22Rv1 (cell line): ENCODE measurements around the gene PCSK5.

Experiments
- ZFX ChIP-seq: fragments of 450-650 bp; IDR thresholded peaks from 2 replicates; pipeline ENCODE4 v1.6.1; 2017; ENCODE audit warnings: antibody characterized with exemption, borderline replicate concordance
- TF ChIP-seq, protein P1 (sequence below): fragments of 450-650 bp; IDR thresholded peaks from 2 replicates; pipeline ENCODE4 v1.5.1; 2017; ENCODE audit warnings: mild to moderate bottlenecking

DNA sequence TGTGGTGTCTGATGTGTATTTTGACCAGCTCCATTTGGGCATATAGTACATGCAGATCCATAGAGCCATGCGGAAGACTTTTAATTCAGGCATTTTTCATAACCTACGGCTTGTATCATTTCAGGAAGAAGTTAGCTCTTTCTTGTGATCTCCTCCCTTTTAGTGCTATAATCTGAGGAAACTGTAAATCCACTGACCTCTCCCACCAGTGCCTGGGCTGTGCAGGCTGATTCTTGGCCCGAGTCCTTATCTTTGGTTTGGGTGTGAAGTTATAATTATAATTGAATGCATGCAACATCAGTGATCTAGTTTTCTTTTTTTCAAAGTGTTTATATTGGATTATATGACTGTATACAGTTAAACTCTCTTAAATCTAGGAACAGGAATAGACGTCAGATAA, 247.9 kb downstream of the PCSK5 start:
- TF ChIP-seq, protein P1, sequence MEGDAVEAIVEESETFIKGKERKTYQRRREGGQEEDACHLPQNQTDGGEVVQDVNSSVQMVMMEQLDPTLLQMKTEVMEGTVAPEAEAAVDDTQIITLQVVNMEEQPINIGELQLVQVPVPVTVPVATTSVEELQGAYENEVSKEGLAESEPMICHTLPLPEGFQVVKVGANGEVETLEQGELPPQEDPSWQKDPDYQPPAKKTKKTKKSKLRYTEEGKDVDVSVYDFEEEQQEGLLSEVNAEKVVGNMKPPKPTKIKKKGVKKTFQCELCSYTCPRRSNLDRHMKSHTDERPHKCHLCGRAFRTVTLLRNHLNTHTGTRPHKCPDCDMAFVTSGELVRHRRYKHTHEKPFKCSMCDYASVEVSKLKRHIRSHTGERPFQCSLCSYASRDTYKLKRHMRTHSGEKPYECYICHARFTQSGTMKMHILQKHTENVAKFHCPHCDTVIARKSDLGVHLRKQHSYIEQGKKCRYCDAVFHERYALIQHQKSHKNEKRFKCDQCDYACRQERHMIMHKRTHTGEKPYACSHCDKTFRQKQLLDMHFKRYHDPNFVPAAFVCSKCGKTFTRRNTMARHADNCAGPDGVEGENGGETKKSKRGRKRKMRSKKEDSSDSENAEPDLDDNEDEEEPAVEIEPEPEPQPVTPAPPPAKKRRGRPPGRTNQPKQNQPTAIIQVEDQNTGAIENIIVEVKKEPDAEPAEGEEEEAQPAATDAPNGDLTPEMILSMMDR, result no peak
- no peak for TF ChIP-seq ZFX
